OCI-LY3 (cell line): ENCODE measurements around the gene SFXN3.

Experiments used
- H2AFZ ChIP-seq: fragments of 200-600, 300-600 bp; shearing (Covaris generic); 2 replicates; pipeline ENCODE4 v1.6.0; 2014; ENCODE audit warnings: antibody characterized with exemption, low read depth, low read length
- H3K27ac ChIP-seq: fragments of 200-600, 300-600 bp; sonication (generic); 2 replicates; pipeline ENCODE4 v1.5.1; 2014; ENCODE audit warnings: mild to moderate bottlenecking, low read length, moderate library complexity, mixed read lengths
- H3K27me3 ChIP-seq: fragments of 200-600, 300-600 bp; sonication (generic); 2 replicates; pipeline ENCODE4 v1.6.1; 2014; ENCODE audit warnings: low read depth, low read length, mixed read lengths
- H3K36me3 ChIP-seq: fragments of 200-600, 300-600 bp; sonication (generic); replicated peaks from 2 replicates; pipeline ENCODE3; 2014; ENCODE audit warnings: low read depth, low read length, mixed read lengths
- H3K4me1 ChIP-seq: fragments of 300-600, 200-600 bp; sonication (generic); 2 replicates; pipeline ENCODE4 v1.6.1; 2014; ENCODE audit warnings: low read length, mixed read lengths
- H3K4me2 ChIP-seq: fragments of 200-600, 300-600 bp; sonication (generic); 2 replicates; pipeline ENCODE4 v1.6.1; 2014; ENCODE audit warnings: low read length, mixed read lengths
- H3K4me3 ChIP-seq: fragments of 300-600, 200-600 bp; sonication (generic); 2 replicates; pipeline ENCODE4 v1.5.1; 2014; ENCODE audit warnings: antibody characterized with exemption, mild to moderate bottlenecking, low read length, moderate library complexity
- H3K79me2 ChIP-seq: fragments of 300-600, 200-600 bp; shearing (Covaris generic); 2 replicates; pipeline ENCODE4 v1.6.1; 2014; ENCODE audit warnings: mild to moderate bottlenecking, low read length, mixed read lengths
- H3K9ac ChIP-seq: fragments of 300-600, 200-600 bp; shearing (Covaris generic); 2 replicates; pipeline ENCODE4 v1.6.0; 2014; ENCODE audit warnings: mild to moderate bottlenecking, low read length, moderate library complexity
- H3K9me3 ChIP-seq: fragments of 200-600, 300-600 bp; shearing (Covaris generic); 2 replicates; pipeline ENCODE4 v1.6.1; 2014; ENCODE audit warnings: low read length, mixed read lengths; ENCODE audit not compliant: insufficient read depth
- H4K20me1 ChIP-seq: fragments of 200-600, 300-600 bp; sonication (generic); 2 replicates; pipeline ENCODE4 v1.6.1; 2016; ENCODE audit warnings: low read length, mixed read lengths; ENCODE audit not compliant: insufficient read depth
- CTCF ChIP-seq: fragments of 200-600, 300-600 bp; sonication (generic); IDR thresholded peaks from 2 replicates; pipeline ENCODE4 v1.5.1; 2014; ENCODE audit warnings: antibody characterized with exemption, low read length, low read depth
- EZH2phosphoT487 ChIP-seq: fragments of 200-600 bp; shearing (Covaris generic); IDR thresholded peaks from 2 replicates; pipeline ENCODE4 v1.6.1; 2018; ENCODE audit warnings: antibody characterized with exemption, mixed run types, low read depth

The SFXN3 gene

DNA sequence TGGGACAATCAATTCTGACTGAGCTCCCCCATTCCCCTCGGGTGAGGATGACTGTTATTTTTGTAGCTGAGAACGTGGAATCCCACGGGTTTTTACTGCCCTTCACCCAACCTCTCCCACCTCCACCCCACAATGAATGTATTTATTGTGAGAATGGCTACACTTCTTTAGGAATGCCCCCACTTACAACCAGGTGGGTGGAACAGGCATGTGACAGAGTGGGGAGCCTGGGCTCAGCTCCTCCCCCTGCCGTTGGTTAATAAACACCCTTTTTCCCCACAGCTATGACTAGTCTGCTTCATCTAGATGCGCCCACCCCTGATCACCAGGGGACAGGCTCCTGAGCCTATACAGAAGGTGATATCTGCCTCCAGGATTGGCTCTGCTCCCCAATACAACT is 45.7 kb upstream of the SFXN3 start:
- H3K4me2 ChIP-seq, result no peak overlapping the region
- peaks cover 45% of the 10 kb centered on the region for H3K79me2 ChIP-seq
- H3K36me3 ChIP-seq, result peaks cover 9% of the 10 kb centered on the region
- no peak overlapping the region for H3K4me3 ChIP-seq
- no peaks in the 10 kb centered on the region for H3K9me3 ChIP-seq
- no peak overlapping the region for H2AFZ ChIP-seq
- H4K20me1 ChIP-seq, result no peaks in the 10 kb centered on the region
- H3K27ac ChIP-seq, result no peak overlapping the region
- peaks cover 18% of the 10 kb centered on the region for H3K4me1 ChIP-seq
- TF ChIP-seq EZH2phosphoT487 (no peak), CTCF (no peak)
- no peaks in the 10 kb centered on the region for H3K27me3 ChIP-seq
- H3K9ac ChIP-seq, result no peak overlapping the region

- no peaks in the 10 kb centered on the region for H3K27me3 ChIP-seq
- H3K79me2 ChIP-seq, result peaks cover 57% of the 10 kb centered on the region
- TF ChIP-seq EZH2phosphoT487 (no peak), CTCF (no peak)
- H3K4me3 ChIP-seq, result peak overlapping the region; percentile 93
- no peaks in the 10 kb centered on the region for H4K20me1 ChIP-seq
- peak overlapping the region; percentile 76 for H3K9ac ChIP-seq
- H3K9me3 ChIP-seq, result no peaks in the 10 kb centered on the region
- H3K36me3 ChIP-seq, result peaks cover 19% of the 10 kb centered on the region
- H3K4me2 ChIP-seq, result peak overlapping the region; percentile 96
- peaks cover 18% of the 10 kb centered on the region for H3K4me1 ChIP-seq
- no peak overlapping the region for H3K27ac ChIP-seq
- no peak overlapping the region for H2AFZ ChIP-seq
Measured at GRCh38 chr10:100986623-100986951, 44.4 kb upstream of the SFXN3 start.

GRCh38 chr10:100986952-100987684 is 43.9 kb upstream of the SFXN3 start, which contains the start of the genes MRPL43 and TWNK:
Gene MRPL43, minus strand, starts transcription at chr10:100987497. Its CDS starts 54 bp downstream, at chr10:100987443.
Gene TWNK, plus strand, starts transcription at chr10:100987543. Its CDS starts 668 bp downstream, at chr10:100988211.
- Histone ChIP-seq H2AFZ (peak within 1 kb of the TSS; percentile 88; the same call in 1 of the 2 replicates), H3K4me3 (peak within 1 kb of the TSS; percentile 93), H3K27ac (peak within 1 kb of the TSS; percentile 60), H3K4me2 (peak within 1 kb of the TSS; percentile 96), H3K36me3 (peaks cover 19% of the 10 kb centered on the region), H3K4me1 (peaks cover 18% of the 10 kb centered on the region), H3K27me3 (no peaks in the 10 kb centered on the region), H4K20me1 (no peaks in the 10 kb centered on the region), H3K79me2 (peaks cover 57% of the 10 kb centered on the region), H3K9ac (peak within 1 kb of the TSS; percentile 76), H3K9me3 (no peaks in the 10 kb centered on the region)
- no peak for TF ChIP-seq EZH2phosphoT487
- TF ChIP-seq CTCF, result no peak

DNA sequence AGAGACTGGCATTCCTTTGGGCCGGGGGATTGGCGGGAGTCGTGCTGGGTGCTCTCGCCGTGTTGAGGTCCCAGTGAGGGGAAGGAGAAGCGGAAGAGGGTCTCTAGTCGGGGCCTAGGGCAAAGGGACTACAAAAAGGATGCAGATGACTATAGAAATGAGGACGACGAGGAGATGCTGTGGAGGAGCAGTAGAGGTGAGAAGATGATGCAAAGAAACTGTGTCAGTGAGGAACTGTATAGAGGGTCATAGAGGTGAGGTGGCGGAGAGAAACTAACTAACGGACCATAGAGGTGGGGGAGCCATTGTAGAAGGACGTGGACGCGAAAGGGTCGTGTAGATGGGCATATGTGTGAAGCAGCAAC is 43.4 kb upstream of the SFXN3 start:
- peak overlapping the region; percentile 88; the same call in 1 of the 2 replicates for H2AFZ ChIP-seq
- H3K79me2 ChIP-seq, result peaks cover 57% of the 10 kb centered on the region
- H3K27ac ChIP-seq, result no peak overlapping the region

More for the DNA sequence above, 43.4 kb upstream of the SFXN3 start:
- TF ChIP-seq EZH2phosphoT487 (no peak), CTCF (no peak)
- H3K4me1 ChIP-seq, result peaks cover 18% of the 10 kb centered on the region
- no peaks in the 10 kb centered on the region for H3K9me3 ChIP-seq
- H3K4me3 ChIP-seq, result peak overlapping the region; percentile 93
- peak overlapping the region; percentile 76 for H3K9ac ChIP-seq
- H3K4me2 ChIP-seq, result peak overlapping the region; percentile 96
- no peaks in the 10 kb centered on the region for H3K27me3 ChIP-seq
- no peaks in the 10 kb centered on the region for H4K20me1 ChIP-seq
- peaks cover 19% of the 10 kb centered on the region for H3K36me3 ChIP-seq
